ENCODE measurements around the gene ITGA7.

GRCh38 chr12:55658635-55659391 is 48.9 kb downstream of the ITGA7 start:
- TF ChIP-seq, protein P1, sequence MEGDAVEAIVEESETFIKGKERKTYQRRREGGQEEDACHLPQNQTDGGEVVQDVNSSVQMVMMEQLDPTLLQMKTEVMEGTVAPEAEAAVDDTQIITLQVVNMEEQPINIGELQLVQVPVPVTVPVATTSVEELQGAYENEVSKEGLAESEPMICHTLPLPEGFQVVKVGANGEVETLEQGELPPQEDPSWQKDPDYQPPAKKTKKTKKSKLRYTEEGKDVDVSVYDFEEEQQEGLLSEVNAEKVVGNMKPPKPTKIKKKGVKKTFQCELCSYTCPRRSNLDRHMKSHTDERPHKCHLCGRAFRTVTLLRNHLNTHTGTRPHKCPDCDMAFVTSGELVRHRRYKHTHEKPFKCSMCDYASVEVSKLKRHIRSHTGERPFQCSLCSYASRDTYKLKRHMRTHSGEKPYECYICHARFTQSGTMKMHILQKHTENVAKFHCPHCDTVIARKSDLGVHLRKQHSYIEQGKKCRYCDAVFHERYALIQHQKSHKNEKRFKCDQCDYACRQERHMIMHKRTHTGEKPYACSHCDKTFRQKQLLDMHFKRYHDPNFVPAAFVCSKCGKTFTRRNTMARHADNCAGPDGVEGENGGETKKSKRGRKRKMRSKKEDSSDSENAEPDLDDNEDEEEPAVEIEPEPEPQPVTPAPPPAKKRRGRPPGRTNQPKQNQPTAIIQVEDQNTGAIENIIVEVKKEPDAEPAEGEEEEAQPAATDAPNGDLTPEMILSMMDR (IDR thresholded peaks at IDR 0.05), result no peak
- no peak for TF ChIP-seq POLR2A (IDR thresholded peaks at IDR 0.05)
